Islet precursor cell (in vitro differentiated cells): ENCODE measurements around the gene KCNT1.

ENCODE experiments used
- DNase-seq: peaks from one replicate; pipeline ENCODE4 v3.0.0-alpha.2; 2018

Gene KCNT1

DNA sequence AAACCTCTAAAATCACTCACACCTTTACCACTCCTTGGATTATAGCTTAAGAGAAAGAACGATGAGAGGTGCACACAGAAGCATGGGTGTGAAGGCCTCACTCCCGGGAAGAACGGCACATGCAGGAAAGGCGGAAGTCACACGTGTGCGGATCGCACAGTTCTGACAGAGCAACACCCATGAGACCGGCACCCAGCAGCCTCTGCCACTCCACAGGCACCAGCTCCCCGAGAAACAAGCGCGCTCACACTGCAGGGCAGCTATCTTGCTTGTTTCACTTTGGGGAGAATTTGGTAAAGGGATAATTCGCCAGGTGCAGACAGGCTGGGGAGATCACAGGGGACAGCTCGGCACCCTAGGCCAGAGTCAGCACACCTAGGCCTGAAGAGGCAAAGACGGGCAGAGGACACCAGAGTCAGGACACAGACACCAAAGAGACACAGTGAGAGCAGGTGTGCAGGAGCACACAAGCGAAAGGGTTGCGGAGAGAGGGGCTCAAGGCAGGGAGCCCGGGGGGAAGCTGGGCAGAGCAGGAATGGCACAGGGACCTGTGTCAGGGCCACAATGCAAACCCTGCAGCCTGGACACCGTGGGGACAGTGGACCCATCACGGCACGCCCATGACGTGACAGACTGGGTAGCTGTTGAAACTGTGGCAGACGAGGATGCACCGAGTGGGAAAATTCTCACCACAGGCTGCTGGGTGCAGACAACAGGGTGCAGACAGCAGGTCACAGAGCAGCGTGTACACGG lies 123.6 kb downstream of the KCNT1 start:
- no peak for DNase-seq

- DNase-seq = no peak
Measured at GRCh38 chr9:135826188-135826545, 124.2 kb downstream of the KCNT1 start.

- DNase-seq = no peak
Measured at GRCh38 chr9:135827301-135827700, 125.3 kb downstream of the KCNT1 start.

GRCh38 chr9:135827866-135828580 lies 126.0 kb downstream of the KCNT1 start:
- DNase-seq = peak; percentile 49

DNA sequence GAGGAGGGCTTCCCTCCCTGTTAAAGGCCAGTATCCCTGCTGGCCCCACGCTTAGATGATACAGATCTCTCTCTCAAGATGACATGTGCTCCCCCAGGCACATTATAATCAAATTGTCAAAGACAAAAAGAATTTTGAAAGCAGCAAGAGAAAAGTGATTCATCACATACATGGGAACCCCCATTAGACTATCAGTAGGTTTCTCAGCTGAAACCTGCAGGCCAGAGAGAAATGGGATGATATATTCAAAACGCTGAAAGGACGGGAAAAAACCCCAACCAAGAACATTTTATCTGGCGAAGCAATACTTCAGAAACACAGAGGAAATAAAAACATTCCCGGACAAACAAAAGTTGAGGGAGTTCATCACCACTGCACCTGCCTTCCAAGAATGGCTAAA lies 126.7 kb downstream of the KCNT1 start:
- DNase-seq = no peak

- no peak for DNase-seq
Measured at GRCh38 chr9:135830496-135830895, 128.5 kb downstream of the KCNT1 start.

DNA sequence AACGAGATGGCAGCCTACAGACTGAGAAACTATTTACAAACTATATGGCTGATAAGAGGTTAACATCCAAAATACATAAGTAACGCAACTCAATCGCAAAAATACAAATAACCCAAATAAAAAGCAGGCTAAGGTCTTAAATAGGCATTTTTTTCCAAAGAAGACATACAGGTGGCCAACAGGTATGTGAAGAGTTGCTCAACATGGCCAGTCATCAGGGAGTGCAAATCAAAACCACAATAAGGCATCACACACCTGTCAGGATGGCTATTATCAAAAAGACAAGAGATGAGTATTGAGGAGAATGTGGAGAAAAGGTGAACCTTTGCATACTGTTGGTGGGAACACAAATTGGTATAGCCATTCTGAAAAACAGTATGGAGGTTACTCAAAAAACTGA lies 131.9 kb downstream of the KCNT1 start:
- DNase-seq = no peak

DNA sequence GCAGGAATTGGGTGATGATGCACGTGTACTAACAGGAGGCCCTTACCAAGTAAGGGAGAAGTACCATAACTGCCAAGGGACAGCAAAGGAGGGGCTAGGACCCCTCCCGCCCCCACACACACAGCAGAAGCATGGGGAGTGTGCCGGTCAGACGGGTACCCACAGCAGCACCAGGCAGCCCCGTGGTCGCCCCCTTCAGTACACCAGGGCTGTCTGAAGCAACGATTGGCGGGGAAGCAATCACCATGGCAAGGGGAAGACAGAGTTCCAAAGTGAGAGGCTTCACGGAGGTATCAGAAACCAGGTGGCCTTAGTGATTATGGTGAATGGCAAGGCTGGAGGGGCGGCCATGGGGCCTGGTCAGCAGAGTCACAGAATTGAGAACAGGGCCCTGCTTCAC lies 133.1 kb downstream of the KCNT1 start:
- DNase-seq = no peak

DNA sequence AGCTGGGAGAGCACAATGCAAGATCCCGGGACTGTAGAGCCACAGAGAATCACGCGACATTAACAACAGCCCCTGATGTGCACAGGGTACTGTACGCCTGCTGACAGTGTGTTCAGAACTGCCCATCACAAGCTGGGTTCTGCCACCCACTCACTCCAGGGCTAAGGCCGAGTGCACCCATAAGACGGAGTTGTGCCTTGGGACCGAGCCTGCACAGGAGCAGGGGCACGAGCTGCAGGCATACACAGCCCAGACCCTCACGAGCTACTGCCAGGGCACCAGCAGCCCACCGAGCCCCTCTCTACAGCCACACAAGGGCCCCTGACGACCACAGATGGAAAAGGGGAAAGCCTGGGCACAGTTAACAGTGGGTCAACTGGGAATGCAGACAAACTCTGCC lies 137.5 kb downstream of the KCNT1 start:
- no peak for DNase-seq

GRCh38 chr9:135840107-135840506 lies 138.1 kb downstream of the KCNT1 start:
- no peak for DNase-seq

DNA sequence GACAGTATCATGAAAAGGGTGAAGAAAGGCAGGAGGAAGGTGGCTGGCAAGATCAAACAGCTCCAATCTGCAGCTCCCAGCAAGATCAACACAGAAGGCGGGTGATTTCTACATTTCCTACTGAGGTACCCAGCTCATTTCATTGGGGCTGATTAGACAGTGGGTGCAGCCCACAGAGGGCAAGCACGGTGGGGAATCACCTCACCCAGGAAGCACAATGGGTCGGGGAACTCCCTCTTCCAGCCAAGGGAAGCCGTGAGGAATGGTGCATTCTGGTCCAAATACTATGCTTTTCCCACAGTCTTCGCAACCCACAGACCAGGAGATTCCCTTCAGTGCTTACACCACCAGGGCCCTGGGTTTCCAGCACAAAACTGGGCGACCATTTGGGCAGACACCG lies 138.6 kb downstream of the KCNT1 start:
- no peak for DNase-seq
